B cell (primary cell): ENCODE measurements around the gene PREP.

ENCODE experiments used
- CTCF ChIP-seq: fragments of 200-600 bp; IDR thresholded peaks from one replicate; pipeline ENCODE4 v1.8.0; 2022; ENCODE audit warnings: antibody characterized with exemption, mild to moderate bottlenecking
- EZH2 ChIP-seq: IDR thresholded peaks from 2 replicates; pipeline ENCODE4 v1.6.1; 2012; ENCODE audit warnings: borderline replicate concordance, low read depth, mild to moderate bottlenecking, moderate library complexity, low read length; ENCODE audit not compliant: insufficient read depth, poor library complexity, severe bottlenecking

- no peak for TF ChIP-seq CTCF
- TF ChIP-seq EZH2, result no peak
Observed at GRCh38 chr6:105320271-105320670, 82.6 kb downstream of the PREP start.
